Measurements from ENCODE around the gene ALCAM.

Gene ALCAM

DNA sequence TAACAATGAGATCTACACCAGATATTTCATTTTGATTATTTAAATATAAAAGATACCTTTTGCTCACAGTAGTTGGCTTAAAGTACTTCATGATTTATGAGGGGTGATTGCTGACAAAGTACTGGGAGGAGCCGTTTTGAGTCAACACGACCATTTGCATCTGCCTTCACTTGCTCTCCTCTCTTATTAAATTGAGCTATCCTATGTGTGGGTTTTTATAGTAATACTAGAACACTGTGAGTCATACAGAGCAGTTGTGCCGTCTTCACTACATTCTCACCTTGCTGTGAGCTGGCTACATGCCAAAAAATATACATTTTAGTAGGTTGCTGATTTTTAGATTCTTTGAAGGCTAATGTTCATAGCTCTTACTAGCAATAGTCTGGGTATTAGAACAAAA lies 161.2 kb downstream of the ALCAM start:
- no peak for DNase-seq (ENCODE audit: low read depth in 2 of 2)

DNA sequence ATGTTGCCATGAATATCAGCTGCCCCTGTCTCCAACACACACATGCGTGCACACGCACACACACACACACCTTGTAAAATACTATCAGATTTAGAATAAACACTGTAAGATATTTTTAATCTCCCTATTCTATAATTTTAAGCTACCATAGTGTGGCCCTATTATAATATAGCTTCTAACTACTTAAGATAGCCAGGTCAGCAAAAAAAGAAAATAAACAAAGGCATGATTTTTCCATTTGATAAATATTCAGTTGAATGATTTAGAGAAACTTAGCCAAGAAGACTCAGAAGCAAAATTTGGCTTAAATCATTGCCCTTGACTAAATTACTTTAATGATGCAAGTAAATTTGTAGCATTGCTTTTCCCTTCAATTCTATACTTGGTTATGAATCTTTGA lies 162.2 kb downstream of the ALCAM start:
- no peak for DNase-seq (ENCODE audit: low read depth in 2 of 2)

DNA sequence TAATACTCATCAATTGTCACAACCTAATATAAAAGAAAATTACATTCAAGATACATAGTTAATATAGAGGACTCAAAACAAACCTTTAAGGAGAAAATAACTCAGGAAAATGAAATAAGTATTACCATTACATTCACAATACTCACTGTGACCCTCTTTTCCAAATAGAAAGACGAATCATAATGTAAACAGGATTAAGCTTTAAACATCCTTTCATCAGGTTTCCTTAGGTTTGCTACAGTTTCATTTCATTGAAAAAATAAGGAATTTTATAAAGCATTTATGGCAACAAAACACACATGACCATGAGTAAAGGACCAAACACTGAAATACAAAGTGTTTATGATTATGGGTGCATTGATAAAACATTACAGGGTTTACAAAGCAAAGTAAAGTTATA lies 162.7 kb downstream of the ALCAM start:
- no peak for DNase-seq (ENCODE audit: low read depth in 2 of 2)

DNA sequence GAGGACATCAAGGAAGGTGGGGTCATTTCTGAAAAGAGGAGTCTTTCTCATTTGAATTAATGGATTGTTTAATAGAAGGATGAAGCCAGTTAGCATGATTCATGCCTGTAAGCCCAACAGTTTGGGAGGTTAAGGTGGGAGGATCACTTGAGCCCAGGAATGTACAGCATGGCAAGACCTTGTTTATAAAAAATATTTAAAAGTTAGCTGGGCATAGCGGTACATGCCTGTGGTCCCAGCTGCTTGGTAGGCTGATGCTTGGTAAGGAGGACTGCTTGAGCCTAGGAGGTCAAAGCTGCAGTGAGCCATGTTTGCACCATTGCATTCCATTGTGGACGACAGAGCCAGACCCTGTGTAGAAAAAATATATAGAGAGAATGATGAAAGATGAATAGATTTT lies 165.5 kb downstream of the ALCAM start:
- no peak for DNase-seq (ENCODE audit: low read depth in 2 of 2)

DNA sequence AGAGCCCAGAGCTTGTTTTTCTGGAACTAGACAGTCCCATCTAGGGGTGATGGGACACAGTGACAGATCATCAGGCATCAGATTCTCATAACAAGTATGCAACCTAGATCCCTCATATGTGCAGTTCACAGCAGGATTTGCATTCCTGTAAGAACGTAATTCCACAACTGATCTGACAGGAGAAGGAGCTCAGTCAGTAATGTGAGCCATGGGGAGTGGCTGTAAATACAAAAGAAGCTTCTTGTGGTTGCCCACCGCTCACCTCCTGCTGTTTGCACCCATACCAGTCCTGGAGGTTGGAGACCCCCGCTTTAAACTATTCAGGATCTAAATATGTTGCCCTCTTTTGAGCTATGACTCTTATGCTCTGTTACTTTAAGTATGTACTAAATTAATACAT lies 167.3 kb downstream of the ALCAM start:
- DNase-seq (ENCODE audit: low read depth in 2 of 2): no peak

DNA sequence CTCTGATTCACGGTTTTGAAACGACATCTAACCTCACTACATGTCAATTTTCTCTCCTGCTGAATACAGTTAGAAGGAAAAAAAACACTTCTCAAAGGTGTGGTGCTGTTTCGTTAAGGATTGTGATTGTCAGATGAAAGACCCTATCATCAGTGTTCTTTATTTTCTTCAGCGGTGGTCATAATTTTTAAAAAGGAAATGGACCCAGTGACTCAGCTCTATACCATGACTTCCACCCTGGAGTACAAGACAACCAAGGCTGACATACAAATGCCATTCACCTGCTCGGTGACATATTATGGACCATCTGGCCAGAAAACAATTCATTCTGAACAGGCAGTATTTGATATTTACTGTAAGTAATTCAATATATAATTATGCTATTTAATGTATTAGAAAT lies 167.8 kb downstream of the ALCAM start:
- DNase-seq (ENCODE audit: low read depth in 2 of 2): no peak

DNA sequence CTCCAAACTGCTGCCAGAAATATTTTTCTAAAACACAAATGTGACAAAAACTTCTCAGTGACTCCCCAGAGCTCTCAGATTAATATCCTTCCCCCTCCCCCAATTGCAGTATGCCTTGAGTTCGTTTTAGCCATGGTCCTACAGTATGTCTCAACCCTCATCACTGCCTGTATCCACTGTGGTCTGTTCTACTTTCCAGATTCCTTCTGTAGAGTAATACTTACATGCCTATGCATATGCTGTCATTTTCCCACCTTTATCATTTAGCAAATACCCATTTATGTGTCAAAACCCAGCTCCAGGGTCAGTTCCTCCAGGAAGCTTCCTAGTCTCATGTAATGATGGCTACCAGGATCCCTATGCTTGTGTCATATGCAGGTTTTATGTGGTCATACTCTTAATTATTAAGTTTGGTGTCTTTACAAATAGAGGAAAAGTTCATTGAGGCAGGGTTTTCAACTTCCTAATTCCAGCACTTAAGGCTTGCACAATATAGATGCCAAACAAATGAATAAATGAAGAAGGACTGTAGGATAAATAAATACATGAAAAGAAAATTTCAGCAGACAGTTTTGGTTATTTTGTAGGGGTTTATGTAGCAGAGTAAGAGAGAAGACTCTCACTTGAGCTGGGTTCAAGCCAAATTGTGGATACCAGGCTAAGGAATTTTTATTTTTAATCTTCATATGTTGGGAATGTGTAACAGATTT lies 170.8 kb downstream of the ALCAM start:
- DNase-seq (ENCODE audit: low read depth in 2 of 2): no peak

DNA sequence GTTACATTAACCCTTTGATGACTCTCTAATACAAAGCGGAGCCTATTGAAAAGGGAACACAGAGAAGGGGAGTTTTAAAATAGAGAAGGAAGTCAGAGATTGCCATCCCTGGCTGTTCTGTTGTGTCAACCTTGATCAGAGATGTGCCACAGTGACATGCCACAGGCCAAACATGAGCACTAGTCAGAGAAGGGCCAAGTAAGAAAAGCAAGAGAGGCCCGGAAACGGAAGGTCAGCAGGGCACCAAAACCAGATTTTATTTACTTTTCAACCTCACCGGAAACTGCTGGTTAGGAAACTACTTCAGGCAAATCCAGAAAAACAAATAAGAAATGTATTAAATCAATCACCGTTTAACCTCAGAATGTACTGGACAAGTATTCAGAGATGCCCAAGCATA lies 171.8 kb downstream of the ALCAM start:
- DNase-seq (ENCODE audit: low read depth in 2 of 2): no peak

DNA sequence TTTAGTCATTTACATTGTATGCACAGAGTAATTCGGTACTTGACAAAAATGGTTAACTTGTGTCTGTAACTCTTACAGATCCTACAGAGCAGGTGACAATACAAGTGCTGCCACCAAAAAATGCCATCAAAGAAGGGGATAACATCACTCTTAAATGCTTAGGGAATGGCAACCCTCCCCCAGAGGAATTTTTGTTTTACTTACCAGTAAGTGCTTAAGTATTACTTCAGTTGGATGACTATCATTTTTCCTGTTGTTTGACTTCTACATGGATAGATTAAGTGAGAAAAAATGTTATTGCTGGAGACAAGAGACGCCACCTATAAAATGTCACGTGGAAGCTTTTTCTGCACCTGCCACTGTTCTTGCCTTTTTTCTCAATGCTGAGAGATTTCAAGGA lies 173.2 kb downstream of the ALCAM start:
- no peak for DNase-seq (ENCODE audit: low read depth in 2 of 2)

DNA sequence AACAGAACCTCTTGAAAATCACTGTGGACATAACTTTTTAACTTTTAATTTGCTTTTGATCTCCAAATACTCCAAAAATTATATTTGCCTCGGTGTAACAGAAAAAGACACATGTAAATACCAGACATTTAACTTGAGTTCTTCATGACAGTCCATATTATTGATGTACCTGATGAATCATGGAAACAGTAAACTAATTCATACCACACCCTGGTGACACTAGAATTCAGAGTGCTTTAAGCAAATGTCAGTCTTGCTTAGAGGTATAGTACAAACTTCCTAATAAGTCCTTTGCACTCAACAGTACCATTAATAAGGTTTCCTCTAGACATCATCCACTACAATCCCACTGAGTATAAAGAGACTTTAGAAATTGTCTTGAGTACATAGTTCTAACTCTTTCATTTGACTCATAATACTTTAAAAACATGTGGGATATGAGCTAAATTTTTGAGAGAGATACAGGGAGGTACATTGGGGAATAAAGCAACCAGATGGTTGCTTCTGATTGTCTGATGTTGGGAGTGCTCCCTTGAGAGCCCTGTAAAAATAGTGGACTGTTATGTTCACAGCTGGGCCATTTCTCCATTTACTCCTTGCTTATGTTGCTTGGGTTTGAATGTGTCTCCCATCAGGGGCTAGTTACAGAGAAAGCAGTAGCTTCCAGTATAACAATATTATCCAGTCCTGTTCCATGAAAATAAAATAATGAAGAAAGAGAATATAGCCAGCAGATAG lies 175.7 kb downstream of the ALCAM start:
- no peak for DNase-seq (ENCODE audit: low read depth in 2 of 2)

DNA sequence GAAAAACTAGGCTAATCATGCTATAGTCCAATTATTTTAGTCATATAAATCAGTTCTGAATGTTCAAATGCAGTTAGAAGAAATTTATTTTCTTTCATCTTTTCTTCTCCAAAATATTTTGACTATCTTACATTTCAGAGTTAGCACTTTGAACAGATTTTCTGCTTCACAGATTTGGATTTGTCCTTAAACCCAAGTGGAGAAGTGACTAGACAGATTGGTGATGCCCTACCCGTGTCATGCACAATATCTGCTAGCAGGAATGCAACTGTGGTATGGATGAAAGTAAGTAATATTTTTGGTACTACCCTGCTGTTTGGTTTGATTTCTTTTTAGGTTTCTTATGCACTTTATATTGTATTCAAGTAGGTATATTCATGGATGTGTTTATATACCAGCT lies 178.3 kb downstream of the ALCAM start:
- DNase-seq (ENCODE audit: low read depth in 2 of 2): no peak

DNA sequence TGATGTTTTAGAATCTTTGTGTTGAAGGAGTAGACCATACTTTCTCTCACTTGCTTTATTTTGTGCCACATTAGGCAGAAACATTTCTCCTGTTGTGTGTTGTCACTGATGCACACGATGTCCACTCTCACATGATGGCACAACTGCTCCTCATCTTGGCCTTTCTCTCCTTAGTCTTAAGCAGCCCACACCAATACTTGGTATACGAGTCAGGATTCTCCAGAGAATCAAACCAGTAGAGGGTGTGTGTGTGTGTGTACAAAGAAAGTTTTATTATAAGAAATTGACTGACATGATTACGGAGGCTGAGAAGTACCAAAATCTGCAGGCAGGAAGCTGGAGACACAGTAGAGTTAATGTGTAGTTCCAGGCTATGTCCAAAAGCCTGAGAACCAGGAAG lies 187.1 kb downstream of the ALCAM start:
- DNase-seq (ENCODE audit: low read depth in 2 of 2): no peak

DNA sequence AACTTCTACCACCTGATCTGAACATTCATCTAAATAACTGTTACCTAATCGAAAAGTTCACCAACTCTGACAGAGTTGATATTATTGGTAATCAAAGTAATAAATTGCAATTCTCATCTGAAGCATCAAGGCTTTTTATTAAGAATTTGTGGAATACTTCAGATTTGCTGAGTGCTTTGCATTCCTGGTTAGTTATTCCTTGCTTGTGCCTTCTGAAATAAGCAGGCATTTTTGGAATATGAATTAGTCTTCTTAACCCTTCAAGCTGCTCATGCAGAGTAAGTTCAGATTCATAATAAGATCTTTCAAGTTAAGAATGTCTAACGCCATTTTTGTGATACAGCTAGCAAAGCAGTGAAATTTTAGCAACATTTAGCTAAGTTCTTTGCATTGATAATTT lies 188.5 kb downstream of the ALCAM start:
- DNase-seq (ENCODE audit: low read depth in 2 of 2): no peak

DNA sequence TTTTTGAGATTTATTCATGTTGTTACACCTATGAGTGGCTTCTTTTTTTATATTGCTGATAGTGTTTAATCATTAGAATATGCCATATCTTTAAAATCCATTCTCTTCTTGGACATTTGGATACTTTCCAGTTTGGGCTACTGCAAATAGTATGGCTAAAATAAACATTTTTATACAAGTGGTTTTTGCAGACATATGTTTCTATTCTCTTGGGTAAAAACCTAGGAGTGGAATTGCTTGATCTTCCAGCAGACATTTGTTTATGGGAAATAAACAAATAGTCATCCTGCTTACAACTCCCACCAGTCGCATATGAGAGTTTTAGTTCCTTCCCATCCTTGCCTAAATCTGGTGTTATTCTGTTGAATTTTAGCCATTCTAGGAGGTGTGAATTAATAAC lies 193.1 kb downstream of the ALCAM start:
- no peak for DNase-seq (ENCODE audit: low read depth in 2 of 2)

DNA sequence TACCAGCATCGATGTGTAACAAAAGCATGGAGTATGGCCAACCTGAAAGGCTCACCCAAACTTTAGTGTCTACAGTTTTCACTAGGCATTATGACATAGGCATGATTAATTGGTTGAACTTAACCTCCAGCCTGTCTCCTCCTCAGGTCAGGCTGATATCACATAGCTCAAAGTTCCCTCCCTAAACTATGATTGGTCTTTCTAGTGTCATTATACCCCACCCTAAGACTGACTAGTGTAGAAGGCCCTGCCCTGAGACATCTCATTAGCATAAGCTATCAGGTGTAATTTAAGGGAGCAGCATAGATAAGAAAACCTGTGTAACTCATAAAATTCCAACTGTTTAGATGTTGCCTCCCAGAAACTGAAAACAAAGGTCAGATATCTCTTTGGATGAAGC lies 195.2 kb downstream of the ALCAM start:
- no peak for DNase-seq (ENCODE audit: low read depth in 2 of 2)

DNA sequence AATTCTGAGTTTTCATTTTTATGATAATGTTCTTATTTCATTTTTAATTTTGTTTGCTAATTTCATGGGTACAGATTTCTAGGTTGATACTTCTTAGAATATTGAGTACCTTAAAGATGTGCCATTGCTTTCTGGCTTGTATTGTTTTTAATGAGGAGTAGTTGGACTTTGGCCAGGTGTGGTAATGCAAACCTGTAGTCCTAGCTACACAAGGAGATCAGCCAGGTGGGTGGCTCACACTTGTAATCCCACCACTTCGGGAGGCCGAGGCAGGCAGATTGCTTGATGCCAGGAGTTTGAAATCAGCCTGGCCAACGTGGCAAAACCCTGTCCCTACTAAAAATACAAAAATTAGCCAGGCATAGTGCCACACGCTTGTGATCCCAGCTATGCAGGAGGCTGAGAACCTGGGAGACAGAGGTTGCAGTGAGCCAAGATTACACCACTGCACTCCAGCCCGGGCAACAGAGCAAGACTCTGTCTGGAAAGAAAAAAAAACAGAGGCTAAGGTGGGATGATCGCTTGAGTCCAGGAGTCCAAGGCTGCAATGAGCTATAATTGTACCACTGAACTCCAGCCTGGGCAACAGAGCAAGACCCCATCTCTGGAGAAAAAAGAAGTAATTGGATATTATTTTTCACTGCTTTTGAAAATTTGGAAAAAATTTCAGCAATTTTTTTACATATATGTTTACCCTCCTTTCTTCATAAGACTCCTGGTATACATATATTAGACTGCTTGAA lies 198.0 kb downstream of the ALCAM start:
- DNase-seq (ENCODE audit: low read depth in 2 of 2): no peak

DNA sequence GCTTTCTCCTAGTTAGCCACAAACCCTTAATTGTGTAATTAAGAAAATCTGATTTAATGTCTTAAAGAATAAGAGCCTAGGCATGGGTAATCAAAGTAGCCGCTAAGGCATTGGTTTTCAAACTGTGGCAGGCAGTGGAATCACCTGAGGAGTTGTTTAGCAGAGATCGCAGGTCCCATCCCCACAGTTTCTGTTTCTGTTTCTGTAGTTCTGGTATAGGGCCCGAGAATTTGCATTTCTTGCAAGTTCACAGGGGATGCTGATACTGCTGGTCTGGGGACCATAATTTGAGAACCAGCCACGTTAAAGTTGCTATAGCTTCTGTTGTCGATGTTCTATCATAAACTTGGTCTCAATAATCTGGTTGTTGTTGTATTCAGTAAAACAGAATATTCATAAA lies 204.3 kb downstream of the ALCAM start:
- no peak for DNase-seq (ENCODE audit: low read depth in 2 of 2)

DNA sequence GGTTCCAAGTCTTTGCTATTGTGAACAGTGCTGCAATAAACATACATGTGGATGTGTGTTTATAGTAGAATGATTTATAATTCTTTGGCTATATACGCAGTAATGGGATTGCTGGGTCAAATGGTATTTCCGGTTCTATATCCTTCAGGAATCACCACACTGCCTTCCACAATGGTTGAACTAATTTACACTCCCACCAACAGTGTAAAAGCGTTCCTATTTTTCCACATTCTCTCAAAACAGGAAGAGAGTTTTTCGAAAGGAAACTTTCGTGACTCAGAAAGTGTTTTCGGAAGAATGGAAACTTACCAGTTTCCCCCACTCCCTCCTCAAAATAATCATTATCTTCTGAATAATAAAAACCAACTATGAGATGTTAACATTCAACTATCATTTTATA lies 205.8 kb downstream of the ALCAM start:
- no peak for DNase-seq (ENCODE audit: low read depth in 2 of 2)

DNA sequence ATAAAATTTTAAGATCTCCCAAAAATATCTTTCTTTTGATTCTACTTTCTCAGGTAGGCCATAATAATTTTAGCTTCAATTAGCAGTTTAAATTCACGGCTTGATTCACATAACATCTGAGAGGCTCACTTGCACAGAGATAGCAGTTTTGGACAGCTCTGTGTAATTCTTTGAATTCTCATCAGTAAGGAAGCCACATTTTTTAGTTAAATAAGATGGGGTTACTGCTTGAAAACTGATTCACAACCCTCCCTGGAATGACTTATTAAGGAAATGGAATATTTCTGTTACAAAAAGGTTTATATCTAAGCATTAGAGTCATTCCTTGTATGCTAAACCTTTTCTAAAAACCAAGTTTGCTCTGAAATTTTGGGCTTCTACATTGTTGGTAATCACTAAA lies 212.7 kb downstream of the ALCAM start:
- no peak for DNase-seq (ENCODE audit: low read depth in 2 of 2)

DNA sequence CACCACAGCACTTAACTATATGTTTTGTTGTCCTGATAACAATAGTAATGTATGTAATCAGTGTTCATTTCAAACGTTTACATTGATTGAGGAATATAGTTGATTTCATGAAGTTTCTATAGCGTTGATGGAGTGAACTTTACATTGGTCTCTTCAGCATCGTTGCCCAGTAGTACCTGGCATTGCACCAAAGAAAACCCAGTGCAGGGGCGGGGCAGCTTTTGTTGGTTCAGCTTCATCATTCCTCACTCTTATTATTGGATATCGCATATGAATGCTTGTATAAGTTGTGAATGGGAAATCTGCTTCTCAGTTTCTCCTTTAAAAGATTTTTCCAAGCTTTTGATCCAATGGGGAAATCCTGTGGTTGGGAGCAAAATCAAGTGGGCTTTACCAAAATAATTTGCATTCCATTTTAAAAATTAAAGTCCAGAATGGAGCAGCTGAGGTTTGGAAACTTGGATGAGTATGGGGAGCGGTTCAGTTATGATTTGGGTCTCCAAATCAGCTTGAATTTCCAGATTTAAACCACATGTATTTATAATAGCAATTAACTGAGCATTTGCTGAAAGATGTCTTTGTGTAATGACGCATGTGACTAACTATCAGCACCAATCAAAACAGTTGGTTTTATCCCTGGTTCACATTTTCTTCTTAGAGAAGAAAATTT lies 213.7 kb downstream of the ALCAM start:
- no peak for DNase-seq (ENCODE audit: low read depth in 2 of 2)

DNA sequence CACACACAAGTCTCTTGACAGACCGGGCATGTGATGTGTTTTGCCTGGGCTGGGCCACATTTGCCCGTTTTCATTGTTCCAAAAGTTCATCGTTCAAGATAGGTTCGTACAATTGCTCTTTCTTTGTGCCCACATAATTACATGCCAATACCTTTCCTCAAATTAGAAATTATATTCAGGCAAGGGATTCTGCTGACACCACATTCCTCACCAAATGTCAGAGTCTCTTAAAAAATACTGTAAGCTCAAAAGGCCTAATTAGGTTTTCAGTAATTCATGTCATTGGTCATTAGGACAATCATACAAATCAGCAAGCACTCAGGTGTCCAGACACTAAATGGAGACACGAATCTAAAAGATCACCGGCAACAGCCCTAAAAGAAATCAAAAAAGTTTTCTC lies 215.3 kb downstream of the ALCAM start:
- no peak for DNase-seq (ENCODE audit: low read depth in 2 of 2)

DNA sequence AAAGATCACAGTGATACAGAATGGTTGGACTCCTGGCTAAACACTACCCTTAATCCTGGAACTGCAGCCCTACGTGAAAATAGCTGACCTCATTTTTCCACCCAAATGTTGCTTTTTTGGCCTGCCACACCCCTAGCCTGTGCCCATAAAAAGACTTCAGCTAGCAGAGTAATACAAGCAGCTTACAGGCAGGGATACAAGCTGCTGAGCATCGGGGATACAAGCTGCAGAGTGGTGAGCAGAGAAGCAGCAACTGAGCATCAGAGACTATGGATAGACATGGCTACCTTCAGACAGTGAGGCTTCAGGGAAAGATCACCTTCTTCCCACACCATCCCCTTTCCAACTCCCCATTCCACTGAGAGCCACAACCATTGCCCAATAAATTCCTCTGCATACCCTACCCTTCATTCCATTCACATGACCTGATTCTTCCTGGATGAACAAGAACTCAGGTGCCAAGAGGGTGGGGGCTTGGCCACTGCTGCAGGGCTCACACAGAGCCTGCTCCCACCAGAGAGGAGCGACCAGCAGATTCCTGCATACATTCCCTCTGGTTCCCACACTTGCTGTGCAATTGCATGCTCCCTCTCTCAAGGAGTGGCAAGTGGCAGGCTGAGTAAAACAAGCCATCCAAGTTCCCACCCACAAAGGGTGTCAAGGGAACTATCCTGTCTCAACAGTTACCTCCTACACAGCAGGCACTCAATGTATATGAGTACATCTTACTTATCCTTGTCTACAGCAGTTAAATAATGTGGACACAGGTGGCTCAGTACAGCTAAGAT lies 217.5 kb downstream of the ALCAM start:
- DNase-seq (ENCODE audit: low read depth in 2 of 2): no peak

All from stimulated activated CD8-positive, alpha-beta memory T cell treated with anti-CD3 and anti-CD28 coated beads, Interleukin-2, amount 100 ng/mL, for 48 hours (primary cell).